GM23338 (cell line): ENCODE results near the gene PLEKHG4B. TPM values are rescaled to one million over a fixed set of nuclear protein-coding genes. Genes with fewer than 3 reads are reported as not detected.

Experiments used
- ATAC-seq: fragments of 200-7000 bp; cut with Tn5 transposase; 3 replicates; pipeline ENCODE4 v1.9.1; 2020
- DNase-seq: peaks from one replicate; pipeline ENCODE4 v3.0.0-alpha.2; 2015; ENCODE audit warnings: low spot score
- H2AFZ ChIP-seq: fragments of 200-600 bp; sonication (generic); 2 replicates; pipeline ENCODE4 v1.8.0; 2016; ENCODE audit warnings: antibody characterized with exemption, mild to moderate bottlenecking, moderate library complexity
- H3F3A ChIP-seq: fragments of 200-600 bp; sonication (generic); replicated peaks from 2 replicates; pipeline ENCODE4 v1.8.0; 2017; ENCODE audit warnings: antibody characterized with exemption, mixed run types, low read depth
- H3K27ac ChIP-seq: fragments of 200-600 bp; sonication (generic); 2 replicates; pipeline ENCODE4 v1.6.1; 2016; ENCODE audit warnings: low read depth
- H3K27me3 ChIP-seq: fragments of 200-600 bp; sonication (generic); 2 replicates; pipeline ENCODE4 v1.8.0; 2016; ENCODE audit warnings: mild to moderate bottlenecking, mixed run types, moderate library complexity; ENCODE audit not compliant: insufficient read depth
- H3K36me3 ChIP-seq: fragments of 200-600 bp; sonication (generic); 2 replicates; pipeline ENCODE4 v1.8.0; 2016; ENCODE audit warnings: mild to moderate bottlenecking; ENCODE audit not compliant: insufficient read depth
- H3K4me1 ChIP-seq: fragments of 200-600 bp; sonication (generic); 2 replicates; pipeline ENCODE4 v1.8.0; 2016; ENCODE audit warnings: mild to moderate bottlenecking, moderate library complexity; ENCODE audit not compliant: insufficient read depth
- H3K4me2 ChIP-seq: fragments of 200-600 bp; sonication (generic); 2 replicates; pipeline ENCODE4 v1.7.1; 2017; ENCODE audit warnings: mixed run types
- H3K4me3 ChIP-seq: fragments of 200-600 bp; sonication (generic); 2 replicates; pipeline ENCODE4 v1.6.1; 2016; ENCODE audit warnings: mixed run types
- H3K79me2 ChIP-seq: fragments of 200-600 bp; sonication (generic); replicated peaks from 2 replicates; pipeline ENCODE4 v1.8.0; 2017; ENCODE audit warnings: mild to moderate bottlenecking; ENCODE audit not compliant: insufficient read depth
- H3K9me2 ChIP-seq: fragments of 200-600 bp; sonication (generic); 2 replicates; pipeline ENCODE4 v1.8.0; 2017; ENCODE audit not compliant: insufficient read depth
- H4K20me1 ChIP-seq: fragments of 200-600 bp; sonication (generic); replicated peaks from 2 replicates; pipeline ENCODE4 v1.8.0; 2017; ENCODE audit warnings: mild to moderate bottlenecking; ENCODE audit not compliant: insufficient read depth
- H3K27ac Mint-ChIP-seq: 2 replicates; pipeline ENCODE4 v1.8.0; 2020; ENCODE audit warnings: inconsistent platforms, mild to moderate bottlenecking, moderate library complexity, mixed read lengths
- H3K27me3 Mint-ChIP-seq: 3 replicates; pipeline ENCODE4 v1.8.0; 2022; ENCODE audit warnings: low read depth, mild to moderate bottlenecking, moderate library complexity, mixed read lengths, inconsistent platforms; ENCODE audit not compliant: insufficient read depth, poor library complexity
- H3K36me3 Mint-ChIP-seq: 3 replicates; pipeline ENCODE4 v1.8.0; 2021; ENCODE audit warnings: low read depth, mild to moderate bottlenecking, inconsistent platforms, moderate library complexity, mixed read lengths
- H3K4me1 Mint-ChIP-seq: 3 replicates; pipeline ENCODE4 v1.8.0; 2020; ENCODE audit warnings: mild to moderate bottlenecking, inconsistent platforms, mixed read lengths
- H3K4me3 Mint-ChIP-seq: 3 replicates; pipeline ENCODE4 v1.8.0; 2021; ENCODE audit warnings: moderate library complexity, mild to moderate bottlenecking, inconsistent platforms, mixed read lengths
- H3K9me3 Mint-ChIP-seq: 3 replicates; pipeline ENCODE4 v1.8.0; 2020; ENCODE audit warnings: moderate library complexity, mild to moderate bottlenecking, inconsistent platforms, mixed read lengths
- CREB1 ChIP-seq: fragments of 250-450 bp; sonication (Bioruptor Pico); IDR thresholded peaks from 2 replicates; pipeline ENCODE4 v1.5.0; 2020; ENCODE audit warnings: low read depth, mild to moderate bottlenecking, moderate library complexity
- ETS1 ChIP-seq: IDR thresholded peaks from 2 replicates; pipeline ENCODE4 v1.6.1; 2016; ENCODE audit warnings: antibody characterized with exemption
- EZH2 ChIP-seq: fragments of 200-600 bp; sonication (generic); IDR thresholded peaks from one replicate; pipeline ENCODE4 v1.8.0; 2017; ENCODE audit warnings: antibody characterized with exemption, mild to moderate bottlenecking, low read depth; ENCODE audit not compliant: unreplicated experiment
- EZH2phosphoT487 ChIP-seq: fragments of 200-600 bp; sonication (generic); IDR thresholded peaks from one replicate; pipeline ENCODE4 v1.8.1; 2018; ENCODE audit warnings: antibody characterized with exemption; ENCODE audit not compliant: unreplicated experiment
- JUNB ChIP-seq: IDR thresholded peaks from one replicate; pipeline ENCODE4 v1.6.1; 2016; ENCODE audit warnings: antibody characterized with exemption; ENCODE audit not compliant: unreplicated experiment
- NANOG ChIP-seq: IDR thresholded peaks from 2 replicates; pipeline ENCODE4 v1.6.1; 2016; ENCODE audit warnings: antibody characterized with exemption, borderline replicate concordance
- POLR2AphosphoS5 ChIP-seq: IDR thresholded peaks from 2 replicates; pipeline ENCODE4 v1.6.1; 2016; ENCODE audit warnings: antibody characterized with exemption, low read depth
- STAT1 ChIP-seq: IDR thresholded peaks from one replicate; pipeline ENCODE4 v1.6.1; 2016; ENCODE audit warnings: antibody characterized with exemption; ENCODE audit not compliant: unreplicated experiment
- ZNF114 ChIP-seq: fragments of 250-450 bp; sonication (Bioruptor Pico); IDR thresholded peaks from 2 replicates; pipeline ENCODE4 v1.5.0; 2020; ENCODE audit warnings: mild to moderate bottlenecking, moderate library complexity
- ZNF331 ChIP-seq: fragments of 250-450 bp; sonication (Bioruptor Pico); IDR thresholded peaks from 2 replicates; pipeline ENCODE4 v1.5.0; 2020; ENCODE audit warnings: low read depth, mild to moderate bottlenecking, moderate library complexity
- ZNF462 ChIP-seq: fragments of 250-450 bp; sonication (Bioruptor Pico); IDR thresholded peaks from 2 replicates; pipeline ENCODE4 v1.5.0; 2020; ENCODE audit warnings: mild to moderate bottlenecking, moderate library complexity
- polyA plus RNA-seq: library from polyadenylated mRNA; unstranded; fragments of >200 nt; fragmentation: Nextera tagmentation; extraction: Ambion mirVana; gene quantifications from 2 replicates; pipeline ENCODE4 v1.2.1, GENCODE V29; 2016
- total RNA-seq: library from RNA; depleted of rRNA; stranded (reverse); fragments of >200 nt; shearing (Covaris generic); gene quantifications from 2 replicates; pipeline ENCODE4 v1.2.3, GENCODE V29; 2014
- TF ChIP-seq, protein P1 (sequence below): IDR thresholded peaks from one replicate; pipeline ENCODE4 v1.6.1; 2018; ENCODE audit warnings: antibody characterized with exemption; ENCODE audit not compliant: unreplicated experiment
- TF ChIP-seq, protein P2 (sequence below), 2 experiments: fragments of 200-600 bp in 1 of 2; sonication (generic) in 1 of 2; conservative IDR thresholded peaks; 2 replicates each; pipeline versions ENCODE4 v1.5.1 to v1.6.1; 2016 to 2017; ENCODE audit warnings: antibody characterized with exemption in 2 of 2, low read depth in 2 of 2, mild to moderate bottlenecking in 2 of 2, moderate library complexity in 1 of 2

PLEKHG4B gene
- total and polyA plus RNA-seq, 2 experiments from 2014 or later, result 33.5 to 54.8 TPM

DNA sequence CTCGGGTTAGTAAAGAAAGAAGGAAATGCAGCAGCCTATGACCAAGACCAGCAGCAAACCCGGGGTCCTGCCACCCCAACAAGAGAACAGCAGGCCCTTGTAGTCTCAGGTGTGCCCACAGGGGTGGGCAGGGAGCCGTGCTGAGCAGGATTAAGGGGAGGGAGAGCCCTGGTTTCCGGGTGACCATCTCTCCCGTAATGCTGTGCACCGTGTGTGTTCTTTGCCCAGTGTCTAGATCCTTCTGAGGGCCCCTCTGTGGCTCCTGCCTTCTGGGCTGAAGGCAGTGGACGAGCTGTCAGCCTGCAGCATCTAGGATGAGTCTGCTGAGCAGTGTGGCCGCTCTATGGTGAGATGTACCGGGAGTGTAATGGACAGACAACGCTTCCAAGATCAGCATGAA, 12.7 kb upstream of the PLEKHG4B start:
- H3K27ac Mint-ChIP-seq, result no peak overlapping the region
- H3K27me3 ChIP-seq, result no peaks in the 10 kb centered on the region

More for the DNA sequence above, 12.7 kb upstream of the PLEKHG4B start:
- Histone ChIP-seq H3K27ac (no peak overlapping the region), H4K20me1 (no peaks in the 10 kb centered on the region), H3K79me2 (no peaks in the 10 kb centered on the region), H3K4me3 (no peak overlapping the region), H3F3A (peaks cover 8% of the 10 kb centered on the region), H3K4me2 (no peak overlapping the region), H2AFZ (no peak overlapping the region), H3K9me2 (no peaks in the 10 kb centered on the region), H3K4me1 (peaks cover 18% of the 10 kb centered on the region), H3K36me3 (no peaks in the 10 kb centered on the region)
- Mint-ChIP-seq H3K36me3 (no peaks in the 10 kb centered on the region; the same call in 2 of the 3 replicates), H3K27me3 (peaks cover 19% of the 10 kb centered on the region), H3K4me3 (no peak overlapping the region), H3K4me1 (peaks cover 53% of the 10 kb centered on the region), H3K9me3 (no peaks in the 10 kb centered on the region)
- TF ChIP-seq ETS1 (no peak), JUNB (no peak), NANOG (no peak), EZH2phosphoT487 (no peak), POLR2AphosphoS5 (no peak), ZNF462 (CRISPR knock-in tag) (no peak), EZH2 (no peak), ZNF331 (CRISPR knock-in tag) (no peak), ZNF114 (no peak), CREB1 (CRISPR knock-in tag) (no peak), STAT1 (no peak)
- TF ChIP-seq, protein P1, sequence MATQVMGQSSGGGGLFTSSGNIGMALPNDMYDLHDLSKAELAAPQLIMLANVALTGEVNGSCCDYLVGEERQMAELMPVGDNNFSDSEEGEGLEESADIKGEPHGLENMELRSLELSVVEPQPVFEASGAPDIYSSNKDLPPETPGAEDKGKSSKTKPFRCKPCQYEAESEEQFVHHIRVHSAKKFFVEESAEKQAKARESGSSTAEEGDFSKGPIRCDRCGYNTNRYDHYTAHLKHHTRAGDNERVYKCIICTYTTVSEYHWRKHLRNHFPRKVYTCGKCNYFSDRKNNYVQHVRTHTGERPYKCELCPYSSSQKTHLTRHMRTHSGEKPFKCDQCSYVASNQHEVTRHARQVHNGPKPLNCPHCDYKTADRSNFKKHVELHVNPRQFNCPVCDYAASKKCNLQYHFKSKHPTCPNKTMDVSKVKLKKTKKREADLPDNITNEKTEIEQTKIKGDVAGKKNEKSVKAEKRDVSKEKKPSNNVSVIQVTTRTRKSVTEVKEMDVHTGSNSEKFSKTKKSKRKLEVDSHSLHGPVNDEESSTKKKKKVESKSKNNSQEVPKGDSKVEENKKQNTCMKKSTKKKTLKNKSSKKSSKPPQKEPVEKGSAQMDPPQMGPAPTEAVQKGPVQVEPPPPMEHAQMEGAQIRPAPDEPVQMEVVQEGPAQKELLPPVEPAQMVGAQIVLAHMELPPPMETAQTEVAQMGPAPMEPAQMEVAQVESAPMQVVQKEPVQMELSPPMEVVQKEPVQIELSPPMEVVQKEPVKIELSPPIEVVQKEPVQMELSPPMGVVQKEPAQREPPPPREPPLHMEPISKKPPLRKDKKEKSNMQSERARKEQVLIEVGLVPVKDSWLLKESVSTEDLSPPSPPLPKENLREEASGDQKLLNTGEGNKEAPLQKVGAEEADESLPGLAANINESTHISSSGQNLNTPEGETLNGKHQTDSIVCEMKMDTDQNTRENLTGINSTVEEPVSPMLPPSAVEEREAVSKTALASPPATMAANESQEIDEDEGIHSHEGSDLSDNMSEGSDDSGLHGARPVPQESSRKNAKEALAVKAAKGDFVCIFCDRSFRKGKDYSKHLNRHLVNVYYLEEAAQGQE, result no peak
- TF ChIP-seq, protein P2, sequence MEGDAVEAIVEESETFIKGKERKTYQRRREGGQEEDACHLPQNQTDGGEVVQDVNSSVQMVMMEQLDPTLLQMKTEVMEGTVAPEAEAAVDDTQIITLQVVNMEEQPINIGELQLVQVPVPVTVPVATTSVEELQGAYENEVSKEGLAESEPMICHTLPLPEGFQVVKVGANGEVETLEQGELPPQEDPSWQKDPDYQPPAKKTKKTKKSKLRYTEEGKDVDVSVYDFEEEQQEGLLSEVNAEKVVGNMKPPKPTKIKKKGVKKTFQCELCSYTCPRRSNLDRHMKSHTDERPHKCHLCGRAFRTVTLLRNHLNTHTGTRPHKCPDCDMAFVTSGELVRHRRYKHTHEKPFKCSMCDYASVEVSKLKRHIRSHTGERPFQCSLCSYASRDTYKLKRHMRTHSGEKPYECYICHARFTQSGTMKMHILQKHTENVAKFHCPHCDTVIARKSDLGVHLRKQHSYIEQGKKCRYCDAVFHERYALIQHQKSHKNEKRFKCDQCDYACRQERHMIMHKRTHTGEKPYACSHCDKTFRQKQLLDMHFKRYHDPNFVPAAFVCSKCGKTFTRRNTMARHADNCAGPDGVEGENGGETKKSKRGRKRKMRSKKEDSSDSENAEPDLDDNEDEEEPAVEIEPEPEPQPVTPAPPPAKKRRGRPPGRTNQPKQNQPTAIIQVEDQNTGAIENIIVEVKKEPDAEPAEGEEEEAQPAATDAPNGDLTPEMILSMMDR (conservative IDR thresholded peaks at IDR 0.05; ENCODE audit: low read depth in 2 of 2), result no peak
- DNase-seq (no peak), ATAC-seq (no peak)
